SK-N-MC (cell line): ENCODE results near the gene ZRSR2.

ENCODE experiments used
- EZH2 ChIP-seq: fragments of 200-600 bp; sonication (generic); IDR thresholded peaks from one replicate; pipeline ENCODE4 v1.6.1; 2017; ENCODE audit warnings: antibody characterized with exemption
- FOXP2 ChIP-seq: optimal IDR thresholded peaks from 2 replicates; pipeline ENCODE3; 2011; ENCODE audit warnings: mild to moderate bottlenecking, moderate library complexity; ENCODE audit not compliant: insufficient read depth; ENCODE audit errors: extremely low read length, control extremely low read depth
- POLR2AphosphoS5 ChIP-seq: IDR thresholded peaks from 2 replicates; pipeline ENCODE4 v1.6.1; 2012; ENCODE audit warnings: mild to moderate bottlenecking, low read depth, low read length, borderline replicate concordance

DNA sequence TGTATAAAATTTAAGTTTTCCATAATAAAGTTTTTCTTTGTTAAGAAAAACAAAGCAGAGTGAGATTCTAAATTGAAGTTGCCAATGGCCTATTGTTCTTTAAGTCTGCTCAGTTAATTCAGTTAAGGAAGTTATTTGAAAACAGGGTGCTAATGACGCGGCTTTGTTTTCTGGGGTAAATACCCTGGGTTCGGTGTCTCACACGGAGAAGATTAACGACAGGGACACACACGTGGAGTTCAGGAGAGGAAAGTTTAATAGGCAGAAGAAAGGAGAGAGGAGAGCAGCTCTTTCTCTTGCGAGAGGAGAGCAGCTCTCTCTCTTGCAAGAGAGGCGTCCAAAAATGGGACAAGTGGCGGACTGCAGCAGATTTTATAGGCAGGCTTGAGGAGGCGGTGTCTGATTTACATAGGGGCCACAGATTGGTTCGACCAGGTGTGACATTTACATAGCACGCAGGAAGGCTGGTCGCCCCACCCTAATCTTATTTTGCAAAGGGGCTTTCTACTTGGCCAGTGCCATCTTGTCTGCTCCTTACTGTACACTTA, 42.6 kb upstream of the ZRSR2 start:
- TF ChIP-seq POLR2AphosphoS5 = no peak
- no peak for TF ChIP-seq EZH2
- no peak for TF ChIP-seq FOXP2
